Brain microvascular endothelial cell (primary cell): ENCODE data around the gene ENPP7.

Source experiments
- DNase-seq: peaks from one replicate; pipeline ENCODE4 v3.0.0-alpha.2; 2020
- H3K27ac ChIP-seq: fragments of 250-450 bp; sonication (Bioruptor Pico); 2 replicates; pipeline ENCODE4 v1.5.1; 2020; ENCODE audit warnings: mild to moderate bottlenecking, moderate library complexity
- H3K27me3 ChIP-seq: fragments of 250-450 bp; sonication (Bioruptor Pico); replicated peaks from 2 replicates; pipeline ENCODE4 v1.5.1; 2020; ENCODE audit warnings: mild to moderate bottlenecking
- H3K36me3 ChIP-seq: fragments of 250-450 bp; sonication (Bioruptor Pico); replicated peaks from 2 replicates; pipeline ENCODE4 v1.5.1; 2020; ENCODE audit warnings: mild to moderate bottlenecking
- H3K4me3 ChIP-seq: 2 replicates; pipeline ENCODE4 v1.5.1; 2011; ENCODE audit warnings: low read depth, mild to moderate bottlenecking, control low read depth, low read length, moderate library complexity
- CTCF ChIP-seq: IDR thresholded peaks from 2 replicates; pipeline ENCODE4 v1.5.1; 2011; ENCODE audit warnings: low read depth, mild to moderate bottlenecking, moderate library complexity, low read length, control low read depth, inconsistent platforms; ENCODE audit errors: missing control alignments
- in situ Hi-C: cut with HindIII; loops from 2 replicates; pipeline ENCODE4 v1.10.0; 2017; ENCODE audit warnings: low sequenced_read_pairs, low pct_ligation_motif_present

The ENPP7 gene

GRCh38 chr17:79714176-79715097 lies 16.3 kb upstream of the ENPP7 start:
- Histone ChIP-seq H3K36me3 (no peaks in the 10 kb centered on the region), H3K4me3 (no peak overlapping the region), H3K27ac (no peak overlapping the region), H3K27me3 (no peaks in the 10 kb centered on the region)
- in situ Hi-C loops = no loop called here
- TF ChIP-seq CTCF = no peak
- DNase-seq = no peak

GRCh38 chr17:79715098-79715942 lies 15.4 kb upstream of the ENPP7 start:
- in situ Hi-C loops = no loop called here
- no peaks in the 10 kb centered on the region for H3K36me3 ChIP-seq
- no peaks in the 10 kb centered on the region for H3K27me3 ChIP-seq
- H3K27ac ChIP-seq = no peak overlapping the region
- no peak for DNase-seq
- no peak for TF ChIP-seq CTCF
- H3K4me3 ChIP-seq = no peak overlapping the region

- no peak overlapping the region for H3K27ac ChIP-seq
- DNase-seq = no peak
- no peaks in the 10 kb centered on the region for H3K36me3 ChIP-seq
- TF ChIP-seq CTCF = no peak
- H3K4me3 ChIP-seq = no peak overlapping the region
- in situ Hi-C loops = no loop called here
- H3K27me3 ChIP-seq = no peaks in the 10 kb centered on the region
Observed at GRCh38 chr17:79715943-79716797, 14.6 kb upstream of the ENPP7 start.

GRCh38 chr17:79720705-79721292 lies 9.9 kb upstream of the ENPP7 start:
- no peaks in the 10 kb centered on the region for H3K36me3 ChIP-seq
- H3K4me3 ChIP-seq = no peak overlapping the region
- H3K27ac ChIP-seq = no peak overlapping the region
- H3K27me3 ChIP-seq = no peaks in the 10 kb centered on the region
- no peak for TF ChIP-seq CTCF
- in situ Hi-C loops = no loop called here
- DNase-seq = no peak

GRCh38 chr17:79721993-79722671 lies 8.6 kb upstream of the ENPP7 start:
- in situ Hi-C loops = no loop called here

More at GRCh38 chr17:79721993-79722671, 8.6 kb upstream of the ENPP7 start:
- no peaks in the 10 kb centered on the region for H3K27me3 ChIP-seq
- DNase-seq = peak; percentile 14
- TF ChIP-seq CTCF = peak; percentile 54
- H3K36me3 ChIP-seq = no peaks in the 10 kb centered on the region
- no peak overlapping the region for H3K4me3 ChIP-seq
- H3K27ac ChIP-seq = no peak overlapping the region
